K562 (cell line): ENCODE data around the gene SLC4A2. TPM values are rescaled to one million over a fixed set of nuclear protein-coding genes. Genes with fewer than 3 reads are reported as not detected.

ENCODE experiments used
- ATAC-seq: fragments of 200-7000 bp; cut with Tn5 transposase; 3 replicates; pipeline ENCODE4 v1.9.1; 2020; ENCODE audit warnings: moderate library complexity
- BruUV-seq: library from RNA; stranded (reverse); fragments of 400-500 nt; replicated peaks from 2 replicates; lab custom pipeline; 2021; lab: Mats Ljungman, UMichigan
- CTCF ChIA-PET: fragments of 300-600 bp; formaldehyde crosslinking; extraction: SDS; loops from one replicate; lab custom pipeline; 2021; ENCODE audit warnings: low intra/inter-chr PET ratio; lab: Yijun Ruan, JAX
- POLR2A ChIA-PET: fragments of 300-600, 350-650 bp; sonication (Branson Sonifier 250); formaldehyde crosslinking; extraction: SDS; loops from one replicate; lab custom pipeline; 2021; ENCODE audit warnings: antibody characterized with exemption, inconsistent platforms; lab: Yijun Ruan, JAX
- DNase-seq, 4 experiments: peaks; one replicate each; pipeline versions ENCODE4 v3.0.0 to v3.0.0-alpha.2; 2011 to 2018; ENCODE audit warnings: low spot score in 3 of 4, mixed read lengths in 3 of 4; ENCODE audit errors: extremely low read depth in 1 of 4
- FAIRE-seq: peaks from 2 replicates; lab custom pipeline; 2011; peaks lifted over from hg19 to GRCh38; lab: Jason Lieb, UNC
- H2AFZ ChIP-seq: 2 replicates; pipeline ENCODE4 v1.6.0; 2011; ENCODE audit warnings: low read depth, low read length, control low read depth, inconsistent platforms
- H3K27ac ChIP-seq: fragments of 200-600 bp; 3 replicates; pipeline ENCODE4 v1.8.0; 2011; ENCODE audit warnings: low read depth, mild to moderate bottlenecking, control low read depth, inconsistent platforms, low read length, moderate library complexity, mixed read lengths; ENCODE audit errors: extremely low read depth
- H3K27me3 ChIP-seq, 2 experiments: fragments of 300-600 bp in 1 of 2; 2 replicates in 1 of 2; 3 replicates in 1 of 2; pipeline versions ENCODE4 v1.6.0 to v1.8.0; 2011; ENCODE audit warnings: inconsistent platforms in 2 of 2, low read length in 2 of 2, mild to moderate bottlenecking in 1 of 2, mixed read lengths in 1 of 2, moderate library complexity in 1 of 2; ENCODE audit not compliant: control insufficient read depth in 2 of 2, insufficient read depth in 2 of 2
- H3K36me3 ChIP-seq: fragments of 300-600 bp; 3 replicates; pipeline ENCODE4 v1.8.0; 2011; ENCODE audit warnings: mild to moderate bottlenecking, low read length, inconsistent platforms; ENCODE audit not compliant: control insufficient read depth, insufficient read depth
- H3K4me1 ChIP-seq, 2 experiments: fragments of 200-600 bp in 1 of 2; replicated peaks in 1 of 2; 2 replicates in 1 of 2; 3 replicates in 1 of 2; pipeline versions ENCODE4 v1.5.1 to v1.8.0; 2011; ENCODE audit warnings: inconsistent platforms in 2 of 2, low read length in 2 of 2, mild to moderate bottlenecking in 1 of 2, mixed read lengths in 1 of 2, moderate library complexity in 1 of 2; ENCODE audit not compliant: control insufficient read depth in 2 of 2, insufficient read depth in 2 of 2
- H3K4me2 ChIP-seq: 2 replicates; pipeline ENCODE4 v1.6.1; 2011; ENCODE audit warnings: low read length, control low read depth, inconsistent platforms, mixed read lengths; ENCODE audit not compliant: insufficient read depth
- H3K4me3 ChIP-seq: fragments of 200-600 bp; sonication (generic), shearing (Covaris generic); 2 replicates; pipeline ENCODE4 v1.5.1; 2016; ENCODE audit warnings: control low read depth, inconsistent platforms
- H3K79me2 ChIP-seq: fragments of 200-600 bp; 3 replicates; pipeline ENCODE4 v1.8.0; 2011; ENCODE audit warnings: low read length, inconsistent platforms; ENCODE audit not compliant: control insufficient read depth, insufficient read depth
- H3K9ac ChIP-seq, 2 experiments: 2 replicates each; pipeline versions ENCODE4 v1.6.0 to v1.6.1; 2011; ENCODE audit warnings: low read depth in 2 of 2, low read length in 2 of 2, control low read depth in 1 of 2, inconsistent platforms in 1 of 2, mild to moderate bottlenecking in 1 of 2, mixed read lengths in 1 of 2; ENCODE audit not compliant: insufficient read depth in 1 of 2
- H3K9me1 ChIP-seq: one replicate; pipeline ENCODE4 v1.6.0; 2011; ENCODE audit warnings: inconsistent platforms, mild to moderate bottlenecking, low read length, moderate library complexity; ENCODE audit not compliant: control insufficient read depth, insufficient read depth
- H3K9me3 ChIP-seq: replicated peaks from 2 replicates; pipeline ENCODE4 v1.5.1; 2011; ENCODE audit warnings: low read depth, low read length, inconsistent platforms; ENCODE audit not compliant: control insufficient read depth, insufficient read depth
- H4K20me1 ChIP-seq: replicated peaks from 2 replicates; pipeline ENCODE4 v1.6.1; 2011; ENCODE audit warnings: low read length, inconsistent platforms, mixed read lengths; ENCODE audit not compliant: control insufficient read depth, insufficient read depth
- CBX5 ChIP-seq: IDR thresholded peaks from 2 replicates; pipeline ENCODE4 v1.6.1; 2014; ENCODE audit warnings: low read depth, borderline replicate concordance
- ELF2 ChIP-seq: fragments of 250-450 bp; sonication (Bioruptor Pico); IDR thresholded peaks from 2 replicates; pipeline ENCODE4 v1.5.0; 2021; ENCODE audit warnings: mild to moderate bottlenecking
- ESRRA ChIP-seq: fragments of 450-650 bp; IDR thresholded peaks from 2 replicates; pipeline ENCODE4 v1.6.1; 2014; ENCODE audit warnings: low read depth, mild to moderate bottlenecking, moderate library complexity, borderline replicate concordance
- FOXK2 ChIP-seq, 2 experiments: fragments of 450-650 bp; IDR thresholded peaks in 1 of 2; conservative IDR thresholded peaks in 1 of 2; 2 replicates each; pipeline ENCODE4 v1.6.1; 2016; ENCODE audit warnings: low read depth in 2 of 2, mild to moderate bottlenecking in 1 of 2
- WGBS: fragments of 100-300 bp; shearing (Covaris generic); methylation state at CpG from one replicate; pipeline ENCODE4 v1.1.6; 2016; ENCODE audit warnings: low coverage, mixed read lengths; ENCODE audit not compliant: insufficient coverage; ENCODE audit errors: missing lambda C conversion rate; 5-methylcytosine and 5-hydroxymethylcytosine counted together
- in situ Hi-C: fragments of 300-500 bp; cut with MboI; formaldehyde crosslinking; loops from 4 replicates; pipeline ENCODE4 v1.15.0; 2018; ENCODE audit warnings: inconsistent platforms, mixed read lengths
- intact Hi-C: fragments of 100-400 bp; cut with micrococcal nuclease; formaldehyde crosslinking; loops from 2 replicates; pipeline ENCODE4 v1.14.2; 2022
- polyA plus RNA-seq, 8 experiments: library from polyadenylated mRNA; depleted of rRNA in 4 of 8; stranded (reverse) in 5 of 8; unstranded in 3 of 8; fragments of >200 nt; fragmentation: Nextera tagmentation in 2 of 8; fragmentation: Illumina TruSeq in 1 of 8; extraction: Ambion mirVana in 2 of 8; extraction: Trizol in 1 of 8; gene quantifications; 2 replicates each; pipeline versions ENCODE4 v1.2.1 to v1.2.3, GENCODE V29; 2011 to 2014; ENCODE audit warnings: inconsistent platforms in 1 of 8, missing spikeins in 1 of 8
- total RNA-seq, 7 experiments: library from RNA; depleted of rRNA in 6 of 7; stranded (reverse); fragments of >200 nt in 6 of 7; fragmentation: Illumina TruSeq in 2 of 7; extraction: Trizol in 2 of 7; gene quantifications; 2 replicates each; pipeline versions ENCODE4 v1.2.1 to v1.2.3, GENCODE V29; 2011 to 2021; ENCODE audit warnings: low replicate concordance in 1 of 7

The SLC4A2 gene
- total and polyA plus RNA-seq, 9 of the 15 experiments (the other 6 are each of a cell fraction or from before 2014, with no cell fraction given), result 11.4 to 375 (median 130) TPM

DNA sequence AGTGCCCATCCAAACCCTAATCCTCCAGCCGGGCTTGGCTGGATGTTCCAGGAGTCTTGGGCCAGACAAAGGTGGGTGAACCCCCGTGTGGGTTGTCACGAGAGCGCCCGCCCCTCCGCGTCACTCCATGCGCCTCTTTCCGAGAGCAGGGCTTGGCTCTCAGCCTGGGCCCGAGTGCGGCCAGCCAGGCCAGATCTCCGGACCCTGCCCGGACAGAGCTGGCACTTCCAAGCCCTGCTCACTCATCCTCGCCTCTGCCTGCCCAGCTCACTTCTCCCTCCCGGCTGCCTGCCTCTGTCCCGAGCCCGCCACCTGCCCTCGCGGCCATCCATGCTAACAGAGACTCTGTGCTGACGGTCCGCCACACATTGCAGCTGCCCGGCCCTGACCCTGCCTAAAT lies 61.5 kb downstream of the SLC4A2 start:
- no peak for ATAC-seq
- Histone ChIP-seq H3K4me3 (no peak overlapping the region), H3K4me1 (peaks cover 0 to 60% of the 10 kb centered on the region in 2 experiments; a peak in 1 of 5 replicates), H3K9me3 (no peaks in the 10 kb centered on the region), H3K79me2 (peaks cover 21% of the 10 kb centered on the region), H2AFZ (no peak overlapping the region), H3K27me3 (no peaks in the 10 kb centered on the region), H3K9ac (no peak overlapping the region; a peak in 1 of 4 replicates), H3K27ac (no peak overlapping the region), H3K36me3 (peaks cover 98% of the 10 kb centered on the region; the same call in 2 of the 3 replicates)
- in situ Hi-C loops (no loop called here), intact Hi-C loops (no loop called here)
- no TSS peak for BruUV-seq
- FAIRE-seq, result no peak
- 95% methylated on average over 20 of the region's 22 CpGs for WGBS
- CTCF ChIA-PET, result interaction anchor here (0.6 kb wide), 1 partner anchor 52 kb away, joined by 3 read pairs; no protein-coding TSS in a partner anchor
- no peak for DNase-seq
- TF ChIP-seq CBX5 (no peak), ESRRA (no peak), ELF2 (no peak), FOXK2 (conservative IDR thresholded peaks at IDR 0.05 in 1 of 2, IDR thresholded peaks at IDR 0.05 in 1 of 2; ENCODE audit: low read depth in 2 of 2) (no peak)
- TF ChIP-seq, all 486 proteins: peak for 0
- POLR2A ChIA-PET, result interaction anchor here (0.6 to 1.1 kb wide), 3 partner anchors 9 to 34 kb away, joined by 3 read pairs; no protein-coding TSS in a partner anchor
- H3K9me1 ChIP-seq, result no peaks in the 10 kb centered on the region
- peaks cover 32% of the 10 kb centered on the region for H4K20me1 ChIP-seq
- H3K4me2 ChIP-seq, result no peak overlapping the region
